ENCODE results near the gene ANK3.

Gene ANK3

DNA sequence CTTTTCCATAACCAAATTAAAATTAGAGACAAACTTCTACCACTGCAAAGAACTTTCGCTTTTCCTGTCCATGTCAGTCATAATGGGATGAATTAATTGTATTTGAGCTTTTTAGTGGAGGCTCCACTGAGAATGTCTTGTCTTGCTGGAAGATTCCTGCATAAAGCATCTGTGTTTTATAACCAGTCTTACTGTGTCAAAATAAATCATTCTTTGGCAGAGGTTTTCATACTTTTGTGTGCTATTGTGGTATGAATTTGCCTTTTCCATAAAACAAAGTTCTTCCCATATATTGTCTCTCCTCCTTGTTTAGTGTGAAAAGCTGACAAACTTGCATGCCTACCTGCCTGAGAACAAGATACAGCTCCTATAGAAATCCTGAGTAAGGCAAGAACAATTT lies 358.5 kb downstream of the ANK3 start:
- no peak for DNase-seq (ENCODE audit: low spot score)

- DNase-seq (ENCODE audit: low spot score), result no peak
Measured at GRCh38 chr10:60029475-60029874, 360.2 kb downstream of the ANK3 start.

DNA sequence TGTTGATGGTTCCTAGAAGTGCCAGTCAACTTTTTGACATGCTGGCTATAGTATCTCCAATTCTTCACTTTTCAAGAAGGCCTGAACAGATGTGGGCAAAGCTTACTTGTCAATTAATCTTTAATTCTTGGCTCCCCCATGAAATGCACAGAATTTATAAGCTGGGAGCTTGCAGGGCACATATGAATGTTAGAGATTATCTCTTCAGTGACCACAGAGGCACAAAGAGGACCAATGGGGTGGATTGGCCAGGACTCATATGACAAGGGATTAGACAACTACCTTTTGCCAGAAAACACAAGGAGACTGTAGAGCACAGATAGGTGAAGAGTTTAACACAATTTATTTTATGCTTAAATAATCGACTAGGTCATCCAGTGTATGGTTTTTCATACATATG lies 361.6 kb downstream of the ANK3 start:
- DNase-seq (ENCODE audit: low spot score), result no peak

DNA sequence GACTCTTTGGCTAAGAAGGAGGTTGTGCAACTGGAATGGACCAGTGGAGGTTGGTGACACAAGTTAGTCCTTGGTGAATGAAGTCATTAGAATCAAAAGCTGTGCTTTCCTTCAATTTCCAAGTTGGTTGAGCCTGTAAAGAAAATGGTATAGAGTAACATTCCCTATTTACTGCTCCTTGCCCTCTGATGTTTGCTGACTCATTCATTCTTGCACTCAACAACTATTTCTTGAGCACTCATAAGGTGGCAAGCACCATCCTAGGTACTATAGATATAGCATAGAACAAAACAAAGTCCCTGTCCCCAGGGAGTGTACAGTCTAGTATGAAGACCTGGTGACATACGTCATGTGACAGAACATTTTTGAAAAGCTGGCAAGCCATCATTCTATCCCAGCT lies 364.4 kb downstream of the ANK3 start:
- no peak for DNase-seq (ENCODE audit: low spot score)

GRCh38 chr10:60024506-60024905 lies 365.2 kb downstream of the ANK3 start:
- no peak for DNase-seq (ENCODE audit: low spot score)

DNA sequence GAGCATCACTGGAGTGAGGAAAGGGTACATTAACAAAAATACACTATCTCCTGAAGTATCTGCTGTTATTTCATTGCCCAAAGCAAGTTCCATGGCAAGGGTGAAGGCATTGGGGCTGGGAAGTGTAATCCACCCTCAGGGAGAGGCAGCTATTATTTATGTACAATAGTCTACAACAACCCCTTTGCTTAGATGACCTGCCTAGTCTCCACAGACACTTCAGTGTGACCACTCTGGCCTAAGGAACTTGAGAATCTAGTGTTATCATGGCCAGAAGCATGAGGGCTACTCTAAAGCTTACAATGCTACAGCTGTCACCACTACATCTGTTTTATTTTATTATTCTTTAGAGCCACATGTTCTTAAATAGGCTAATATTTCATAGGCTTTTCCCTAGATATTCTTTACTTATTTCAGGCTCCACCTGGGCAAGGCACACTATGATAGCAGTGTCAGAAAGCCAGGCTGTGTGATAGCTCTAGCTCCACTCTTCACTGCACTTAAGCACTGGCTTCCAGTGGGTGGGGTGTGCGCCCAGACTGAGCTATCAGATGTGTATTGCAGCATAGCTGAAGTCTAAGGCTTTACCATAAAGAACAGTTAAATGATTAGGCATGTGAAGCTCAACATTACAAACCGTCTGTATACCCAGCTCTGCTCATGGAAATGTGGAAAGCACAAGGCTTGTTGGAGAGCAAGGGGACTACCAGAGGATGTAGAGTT lies 366.4 kb downstream of the ANK3 start:
- DNase-seq (ENCODE audit: low spot score), result no peak

GRCh38 chr10:60021361-60021760 lies 368.3 kb downstream of the ANK3 start:
- DNase-seq (ENCODE audit: low spot score), result peak; percentile 82

GRCh38 chr10:60016794-60017193 lies 372.9 kb downstream of the ANK3 start:
- DNase-seq (ENCODE audit: low spot score), result no peak

- no peak for DNase-seq (ENCODE audit: low spot score)
Measured at GRCh38 chr10:60009710-60010383, 379.8 kb downstream of the ANK3 start.

DNA sequence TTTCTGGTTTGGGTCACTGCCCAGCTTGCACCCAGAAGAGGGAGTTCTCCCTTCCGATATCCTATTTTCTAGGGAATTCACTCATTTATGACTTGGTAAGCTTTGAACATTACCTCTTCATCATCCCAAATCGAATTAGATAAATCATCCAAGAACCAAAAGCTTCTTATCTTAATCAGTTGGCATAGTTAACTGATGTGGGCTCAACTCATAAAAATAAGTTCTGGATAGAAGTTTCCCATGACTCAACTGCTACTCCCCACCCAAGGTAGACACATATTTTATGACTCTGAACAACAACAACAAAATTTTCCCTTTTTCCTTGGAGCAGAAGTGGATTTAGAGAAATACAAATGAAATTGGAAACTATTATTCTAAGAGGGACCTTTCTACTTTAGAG lies 380.4 kb downstream of the ANK3 start:
- DNase-seq (ENCODE audit: low spot score), result no peak

- no peak for DNase-seq (ENCODE audit: low spot score)
Measured at GRCh38 chr10:60008816-60009215, 380.9 kb downstream of the ANK3 start.

- no peak for DNase-seq (ENCODE audit: low spot score)
Measured at GRCh38 chr10:60006062-60006461, 383.6 kb downstream of the ANK3 start.

- no peak for DNase-seq (ENCODE audit: low spot score)
Measured at GRCh38 chr10:60003651-60004523, 385.8 kb downstream of the ANK3 start.

- no peak for DNase-seq (ENCODE audit: low spot score)
Measured at GRCh38 chr10:60000747-60001146, 388.9 kb downstream of the ANK3 start.

- no peak for DNase-seq (ENCODE audit: low spot score)
Measured at GRCh38 chr10:59997827-59998525, 391.7 kb downstream of the ANK3 start.

- DNase-seq (ENCODE audit: low spot score), result peak; percentile 72
Measured at GRCh38 chr10:59995862-59996261, 393.8 kb downstream of the ANK3 start.

DNA sequence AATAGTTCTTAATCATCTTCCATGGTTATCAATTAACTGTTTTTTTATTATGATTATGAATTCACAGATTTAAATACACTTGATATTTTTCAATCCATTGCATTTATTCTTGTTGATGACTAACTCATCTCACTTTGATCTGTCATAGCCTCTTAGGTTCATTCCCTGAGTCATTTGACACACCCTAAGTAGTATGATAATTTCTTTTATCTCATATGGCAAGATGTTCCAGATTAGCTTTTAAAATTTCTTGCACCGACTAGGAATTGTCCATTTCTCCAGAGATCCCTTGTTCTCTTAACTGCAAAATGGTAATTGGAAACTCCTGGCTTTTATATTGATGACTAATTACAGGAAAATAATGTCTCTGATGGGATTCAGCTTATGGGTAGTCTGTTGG lies 395.7 kb downstream of the ANK3 start:
- peak; percentile 25 for DNase-seq (ENCODE audit: low spot score)

- DNase-seq (ENCODE audit: low spot score), result peak; percentile 98
Measured at GRCh38 chr10:59991661-59992060, 398.0 kb downstream of the ANK3 start.

GRCh38 chr10:59991117-59991516 lies 398.6 kb downstream of the ANK3 start:
- peak; percentile 4 for DNase-seq (ENCODE audit: low spot score)

DNA sequence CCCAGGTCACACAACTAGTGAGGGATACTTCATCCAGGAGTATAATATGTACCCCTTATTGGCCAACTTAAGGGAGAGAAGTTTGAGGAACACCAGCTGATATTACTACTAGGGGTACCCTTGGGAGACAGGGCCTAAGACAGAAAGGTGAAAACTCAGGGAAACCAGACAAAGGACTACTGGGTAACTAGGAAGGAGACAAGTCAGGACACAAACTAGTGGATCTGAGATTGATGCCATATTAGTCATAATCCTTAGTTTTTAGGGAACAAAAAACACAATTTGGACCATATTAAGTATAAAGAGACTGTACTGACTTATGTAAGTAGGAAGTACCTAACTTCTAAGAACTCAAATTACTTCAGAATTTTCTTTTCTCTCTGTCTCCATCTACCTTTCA lies 404.0 kb downstream of the ANK3 start:
- no peak for DNase-seq (ENCODE audit: low spot score)

DNA sequence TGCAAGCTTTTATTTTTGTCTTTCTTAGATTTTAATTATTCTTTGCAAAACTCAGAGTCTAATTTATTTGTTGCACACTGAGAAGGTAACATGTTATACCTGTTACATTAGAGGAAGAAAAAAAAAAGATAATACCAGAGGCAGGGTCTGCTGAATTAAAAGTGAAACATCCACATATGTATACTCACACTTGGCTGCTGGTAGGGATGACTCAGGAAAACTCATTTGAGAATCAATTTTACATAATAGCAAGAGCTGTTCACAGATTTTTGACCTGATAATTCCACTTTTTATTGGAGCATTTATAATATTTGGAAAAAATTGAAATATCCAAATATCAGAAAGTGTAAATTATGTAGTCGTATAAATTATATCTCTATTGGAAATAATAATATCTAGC lies 405.3 kb downstream of the ANK3 start:
- no peak for DNase-seq (ENCODE audit: low spot score)

- DNase-seq (ENCODE audit: low spot score), result no peak
Measured at GRCh38 chr10:59980356-59980755, 409.3 kb downstream of the ANK3 start.
